Measurements from ENCODE around the gene ALKBH5.

ALKBH5 gene

DNA sequence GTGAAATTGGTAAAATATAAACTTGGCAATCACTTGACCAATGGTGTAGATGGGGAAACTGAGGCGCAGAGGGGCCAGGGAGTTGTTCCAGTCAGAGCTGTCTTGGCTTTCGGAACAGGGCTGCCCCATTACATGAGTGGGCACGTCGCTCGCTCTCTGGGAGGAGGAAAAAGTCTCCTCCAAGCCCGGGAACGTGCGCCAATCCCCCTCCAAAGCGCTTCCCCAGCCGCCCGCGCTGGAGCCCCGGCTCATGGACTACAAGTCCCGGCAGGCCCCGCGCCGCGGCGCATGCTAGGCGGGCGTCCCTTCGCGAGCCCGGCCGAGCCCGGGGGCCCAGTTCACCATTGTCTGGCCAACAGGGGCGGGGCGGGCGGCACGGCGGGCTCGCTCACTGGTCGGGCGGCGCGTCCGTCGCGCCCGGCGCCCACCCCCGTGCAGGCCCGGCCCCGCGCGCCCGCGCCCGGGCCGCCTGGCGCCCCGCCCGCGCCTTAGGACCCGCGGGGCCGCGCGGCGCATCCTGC is 41.6 kb downstream of the ALKBH5 start, which contains the start of gene LLGL1 (continued):
- TF ChIP-seq PATZ1 (tag by site-specific recombination; IDR thresholded peaks at IDR 0.05) (peak; percentile 42; the same call in 1 of the 2 replicates), KLF1 (tag by site-specific recombination; IDR thresholded peaks at IDR 0.05) (0 out of 2 replicates have a peak, but pooled peaks have one; percentile 15), ZBTB26 (tag by site-specific recombination; optimal IDR thresholded peaks at IDR 0.05) (peak; percentile 84), ZBTB48 (tag by site-specific recombination; IDR thresholded peaks at IDR 0.05) (no peak), KLF8 (tag by site-specific recombination; IDR thresholded peaks at IDR 0.05) (no peak), ZNF585B (tag by site-specific recombination; IDR thresholded peaks at IDR 0.05) (no peak), ZNF518A (tag by site-specific recombination; conservative IDR thresholded peaks at IDR 0.05; ENCODE audit: low read depth) (no peak), ZNF10 (tag by site-specific recombination; IDR thresholded peaks at IDR 0.05) (no peak), ZNF664 (tag by site-specific recombination; IDR thresholded peaks at IDR 0.05) (no peak), ZNF350 (tag by site-specific recombination; IDR thresholded peaks at IDR 0.05) (no peak), ZBTB17 (tag by site-specific recombination; IDR thresholded peaks at IDR 0.05) (peak; percentile 53; the same call in 1 of the 2 replicates), ZNF645 (tag by site-specific recombination; IDR thresholded peaks at IDR 0.05) (no peak), ZFHX2 (tag by site-specific recombination; conservative IDR thresholded peaks at IDR 0.05) (0 out of 2 replicates have a peak, but pooled peaks have one; percentile 35), ZNF660 (tag by site-specific recombination; IDR thresholded peaks at IDR 0.05) (no peak), ZNF157 (tag by site-specific recombination; IDR thresholded peaks at IDR 0.05) (no peak), ZNF146 (tag by site-specific recombination; IDR thresholded peaks at IDR 0.05) (no peak), ZEB2 (tag by site-specific recombination; IDR thresholded peaks at IDR 0.05) (peak; percentile 59), ZNF266 (tag by site-specific recombination; IDR thresholded peaks at IDR 0.05; ENCODE audit: low read depth) (no peak)
- TF ChIP-seq, protein P1, sequence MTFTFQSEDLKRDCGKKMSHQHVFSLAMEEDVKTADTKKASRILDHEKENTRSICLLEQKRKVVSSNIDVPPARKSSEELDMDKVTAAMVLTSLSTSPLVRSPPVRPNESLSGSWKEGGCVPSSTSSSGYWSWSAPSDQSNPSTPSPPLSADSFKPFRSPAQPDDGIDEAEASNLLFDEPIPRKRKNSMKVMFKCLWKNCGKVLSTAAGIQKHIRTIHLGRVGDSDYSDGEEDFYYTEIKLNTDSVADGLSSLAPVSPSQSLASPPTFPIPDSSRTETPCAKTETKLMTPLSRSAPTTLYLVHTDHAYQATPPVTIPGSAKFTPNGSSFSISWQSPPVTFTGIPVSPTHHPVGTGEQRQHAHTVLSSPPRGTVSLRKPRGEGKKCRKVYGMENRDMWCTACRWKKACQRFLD (tag by site-specific recombination; IDR thresholded peaks at IDR 0.05), result no peak
- TF ChIP-seq, protein P2, sequence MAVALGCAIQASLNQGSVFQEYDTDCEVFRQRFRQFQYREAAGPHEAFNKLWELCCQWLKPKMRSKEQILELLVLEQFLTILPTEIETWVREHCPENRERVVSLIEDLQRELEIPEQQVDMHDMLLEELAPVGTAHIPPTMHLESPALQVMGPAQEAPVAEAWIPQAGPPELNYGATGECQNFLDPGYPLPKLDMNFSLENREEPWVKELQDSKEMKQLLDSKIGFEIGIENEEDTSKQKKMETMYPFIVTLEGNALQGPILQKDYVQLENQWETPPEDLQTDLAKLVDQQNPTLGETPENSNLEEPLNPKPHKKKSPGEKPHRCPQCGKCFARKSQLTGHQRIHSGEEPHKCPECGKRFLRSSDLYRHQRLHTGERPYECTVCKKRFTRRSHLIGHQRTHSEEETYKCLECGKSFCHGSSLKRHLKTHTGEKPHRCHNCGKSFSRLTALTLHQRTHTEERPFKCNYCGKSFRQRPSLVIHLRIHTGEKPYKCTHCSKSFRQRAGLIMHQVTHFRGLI (tag by site-specific recombination; IDR thresholded peaks at IDR 0.05), result peak; percentile 86; the same call in 1 of the 2 replicates
- TF ChIP-seq, protein P3, sequence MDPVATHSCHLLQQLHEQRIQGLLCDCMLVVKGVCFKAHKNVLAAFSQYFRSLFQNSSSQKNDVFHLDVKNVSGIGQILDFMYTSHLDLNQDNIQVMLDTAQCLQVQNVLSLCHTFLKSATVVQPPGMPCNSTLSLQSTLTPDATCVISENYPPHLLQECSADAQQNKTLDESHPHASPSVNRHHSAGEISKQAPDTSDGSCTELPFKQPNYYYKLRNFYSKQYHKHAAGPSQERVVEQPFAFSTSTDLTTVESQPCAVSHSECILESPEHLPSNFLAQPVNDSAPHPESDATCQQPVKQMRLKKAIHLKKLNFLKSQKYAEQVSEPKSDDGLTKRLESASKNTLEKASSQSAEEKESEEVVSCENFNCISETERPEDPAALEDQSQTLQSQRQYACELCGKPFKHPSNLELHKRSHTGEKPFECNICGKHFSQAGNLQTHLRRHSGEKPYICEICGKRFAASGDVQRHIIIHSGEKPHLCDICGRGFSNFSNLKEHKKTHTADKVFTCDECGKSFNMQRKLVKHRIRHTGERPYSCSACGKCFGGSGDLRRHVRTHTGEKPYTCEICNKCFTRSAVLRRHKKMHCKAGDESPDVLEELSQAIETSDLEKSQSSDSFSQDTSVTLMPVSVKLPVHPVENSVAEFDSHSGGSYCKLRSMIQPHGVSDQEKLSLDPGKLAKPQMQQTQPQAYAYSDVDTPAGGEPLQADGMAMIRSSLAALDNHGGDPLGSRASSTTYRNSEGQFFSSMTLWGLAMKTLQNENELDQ (tag by site-specific recombination; IDR thresholded peaks at IDR 0.05; ENCODE audit: low read depth), result no peak
- TF ChIP-seq, protein P4, sequence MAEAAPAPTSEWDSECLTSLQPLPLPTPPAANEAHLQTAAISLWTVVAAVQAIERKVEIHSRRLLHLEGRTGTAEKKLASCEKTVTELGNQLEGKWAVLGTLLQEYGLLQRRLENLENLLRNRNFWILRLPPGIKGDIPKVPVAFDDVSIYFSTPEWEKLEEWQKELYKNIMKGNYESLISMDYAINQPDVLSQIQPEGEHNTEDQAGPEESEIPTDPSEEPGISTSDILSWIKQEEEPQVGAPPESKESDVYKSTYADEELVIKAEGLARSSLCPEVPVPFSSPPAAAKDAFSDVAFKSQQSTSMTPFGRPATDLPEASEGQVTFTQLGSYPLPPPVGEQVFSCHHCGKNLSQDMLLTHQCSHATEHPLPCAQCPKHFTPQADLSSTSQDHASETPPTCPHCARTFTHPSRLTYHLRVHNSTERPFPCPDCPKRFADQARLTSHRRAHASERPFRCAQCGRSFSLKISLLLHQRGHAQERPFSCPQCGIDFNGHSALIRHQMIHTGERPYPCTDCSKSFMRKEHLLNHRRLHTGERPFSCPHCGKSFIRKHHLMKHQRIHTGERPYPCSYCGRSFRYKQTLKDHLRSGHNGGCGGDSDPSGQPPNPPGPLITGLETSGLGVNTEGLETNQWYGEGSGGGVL (tag by site-specific recombination; IDR thresholded peaks at IDR 0.05), result no peak

Data from HEK293 (cell line).